Measurements from ENCODE around the gene SCAMP2. TPM values are rescaled to one million over a fixed set of nuclear protein-coding genes. Genes with fewer than 3 reads are reported as not detected.

Gene SCAMP2
- total and polyA plus RNA-seq, 2 of the 13 experiments (the other 11 are each of a cell fraction or from before 2014, with no cell fraction given): 34.8 to 121 TPM

DNA sequence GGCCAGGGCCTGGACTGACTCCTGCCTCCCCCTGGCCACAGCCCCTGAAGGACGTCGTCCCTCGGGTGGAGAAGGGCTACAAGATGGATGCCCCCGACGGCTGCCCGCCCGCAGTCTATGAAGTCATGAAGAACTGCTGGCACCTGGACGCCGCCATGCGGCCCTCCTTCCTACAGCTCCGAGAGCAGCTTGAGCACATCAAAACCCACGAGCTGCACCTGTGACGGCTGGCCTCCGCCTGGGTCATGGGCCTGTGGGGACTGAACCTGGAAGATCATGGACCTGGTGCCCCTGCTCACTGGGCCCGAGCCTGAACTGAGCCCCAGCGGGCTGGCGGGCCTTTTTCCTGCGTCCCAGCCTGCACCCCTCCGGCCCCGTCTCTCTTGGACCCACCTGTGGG, 70.9 kb downstream of the SCAMP2 start:
- no peaks in the 10 kb centered on the region for H3K9me3 ChIP-seq (ENCODE audit: low read length)
- 100% methylated on average over 8 of the region's 20 CpGs for WGBS (ENCODE audit: low lambda C conversion rate)
- H3K36me3 ChIP-seq (replicated peaks in 1 of 2; ENCODE audit: control insufficient read depth in 1 of 2, insufficient read depth in 2 of 2, low read length in 2 of 2): peaks cover 18 to 41% of the 10 kb centered on the region in 2 experiments
- peaks cover 13% of the 10 kb centered on the region for H3K4me1 ChIP-seq (ENCODE audit: insufficient read depth, low read length)
- H3K9ac ChIP-seq (ENCODE audit: insufficient read depth, low read depth, low read length): no peak overlapping the region
- in situ Hi-C loops (cut with HindIII; ENCODE audit: extremely low pct_ligation_motif_present, low pct_unique_long_range_greater_than_20kb): no loop called here
- BruUV-seq (replicated peaks): no TSS peak
- intact Hi-C loops (cut with micrococcal nuclease; ENCODE audit: unreplicated experiment): no loop called here
- no peak overlapping the region for H3K4me2 ChIP-seq (ENCODE audit: low read depth, low read length)
- DNase-seq (ENCODE audit: low spot score) (no peak), FAIRE-seq (no peak), ATAC-seq (no peak)
- no peak overlapping the region for H3K4me3 ChIP-seq (replicated peaks in 1 of 3; ENCODE audit: insufficient read depth in 1 of 3, low read depth in 2 of 3, low read length in 3 of 3)
- ChIA-PET CTCF (ENCODE audit: low intra/inter-chr PET ratio, low total read pairs) (no interaction called here), POLR2A (no interaction called here)
- H4K20me1 ChIP-seq (ENCODE audit: insufficient read depth, low read length): no peaks in the 10 kb centered on the region; the same call in 1 of the 2 replicates
- no peaks in the 10 kb centered on the region for H3K79me2 ChIP-seq (ENCODE audit: insufficient read depth, low read length)
- TF ChIP-seq, protein P1, sequence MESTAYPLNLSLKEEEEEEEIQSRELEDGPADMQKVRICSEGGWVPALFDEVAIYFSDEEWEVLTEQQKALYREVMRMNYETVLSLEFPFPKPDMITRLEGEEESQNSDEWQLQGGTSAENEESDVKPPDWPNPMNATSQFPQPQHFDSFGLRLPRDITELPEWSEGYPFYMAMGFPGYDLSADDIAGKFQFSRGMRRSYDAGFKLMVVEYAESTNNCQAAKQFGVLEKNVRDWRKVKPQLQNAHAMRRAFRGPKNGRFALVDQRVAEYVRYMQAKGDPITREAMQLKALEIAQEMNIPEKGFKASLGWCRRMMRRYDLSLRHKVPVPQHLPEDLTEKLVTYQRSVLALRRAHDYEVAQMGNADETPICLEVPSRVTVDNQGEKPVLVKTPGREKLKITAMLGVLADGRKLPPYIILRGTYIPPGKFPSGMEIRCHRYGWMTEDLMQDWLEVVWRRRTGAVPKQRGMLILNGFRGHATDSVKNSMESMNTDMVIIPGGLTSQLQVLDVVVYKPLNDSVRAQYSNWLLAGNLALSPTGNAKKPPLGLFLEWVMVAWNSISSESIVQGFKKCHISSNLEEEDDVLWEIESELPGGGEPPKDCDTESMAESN (CRISPR knock-in tag; conservative IDR thresholded peaks at IDR 0.05): no peak
- TF ChIP-seq ZNF776 (CRISPR knock-in tag; IDR thresholded peaks at IDR 0.05) (no peak), HOXA5 (CRISPR knock-in tag; IDR thresholded peaks at IDR 0.05) (no peak), ZNF841 (CRISPR knock-in tag; IDR thresholded peaks at IDR 0.05; ENCODE audit: borderline replicate concordance) (no peak), CEBPB (IDR thresholded peaks at IDR 0.05; ENCODE audit: borderline replicate concordance, low read depth, low read length) (no peak), ZSCAN12 (CRISPR knock-in tag; IDR thresholded peaks at IDR 0.05) (no peak), SP2 (CRISPR knock-in tag; IDR thresholded peaks at IDR 0.05) (no peak)
- H2AFZ ChIP-seq (ENCODE audit: low read length): no peak overlapping the region
- no peak overlapping the region for H3K27ac ChIP-seq (ENCODE audit: extremely low read length, insufficient read depth, low read length)
- no peaks in the 10 kb centered on the region for H3K27me3 ChIP-seq (ENCODE audit: control insufficient read depth in 1 of 2, insufficient read depth in 2 of 2, low read length in 2 of 2)

Data from HepG2 (cell line).